Measurements from ENCODE around the gene LCMT1.
"Not testable (repeated sequence)": the region's sequence is repeated elsewhere in the genome, so short reads cannot be mapped to it uniquely, and the experiment has no call there.

Gene LCMT1

GRCh38 chr16:25111403-25112166 lies at the start of gene LCMT1:
Gene LCMT1, plus strand, starts transcription at chr16:25111742. Its CDS starts 142 bp downstream, at chr16:25111884.
- peak; percentile 93 for DNase-seq

- DNase-seq = no peak
Observed at GRCh38 chr16:25063102-25063501, 48.4 kb upstream of the LCMT1 start.

GRCh38 chr16:25063865-25064264 lies 47.7 kb upstream of the LCMT1 start:
- no peak for DNase-seq

- not testable (repeated sequence) for DNase-seq
Observed at GRCh38 chr16:25064281-25064680, 47.3 kb upstream of the LCMT1 start.

- DNase-seq = no peak
Observed at GRCh38 chr16:25064937-25065336, 46.6 kb upstream of the LCMT1 start.

GRCh38 chr16:25065899-25066298 lies 45.6 kb upstream of the LCMT1 start:
- DNase-seq = no peak

GRCh38 chr16:25066426-25066746 lies 45.2 kb upstream of the LCMT1 start:
- no peak for DNase-seq

- DNase-seq = peak; percentile 20
Observed at GRCh38 chr16:25066747-25067631, 44.6 kb upstream of the LCMT1 start.

GRCh38 chr16:25073854-25074253 lies 37.7 kb upstream of the LCMT1 start:
- no peak for DNase-seq

GRCh38 chr16:25078386-25078978 lies 33.1 kb upstream of the LCMT1 start:
- no peak for DNase-seq

GRCh38 chr16:25079637-25080378 lies 31.7 kb upstream of the LCMT1 start:
- no peak for DNase-seq

- DNase-seq = no peak
Observed at GRCh38 chr16:25080420-25081131, 31.0 kb upstream of the LCMT1 start.

GRCh38 chr16:25081702-25082101 lies 29.8 kb upstream of the LCMT1 start:
- no peak for DNase-seq

GRCh38 chr16:25083065-25083464 lies 28.5 kb upstream of the LCMT1 start:
- no peak for DNase-seq

- no peak for DNase-seq
Observed at GRCh38 chr16:25083701-25084100, 27.8 kb upstream of the LCMT1 start.

- DNase-seq = no peak
Observed at GRCh38 chr16:25084797-25085196, 26.7 kb upstream of the LCMT1 start.

- DNase-seq = no peak
Observed at GRCh38 chr16:25087761-25088160, 23.8 kb upstream of the LCMT1 start.

GRCh38 chr16:25089351-25089750 lies 22.2 kb upstream of the LCMT1 start:
- DNase-seq = no peak

GRCh38 chr16:25092441-25092840 lies 19.1 kb upstream of the LCMT1 start:
- DNase-seq = no peak

GRCh38 chr16:25093208-25094061 lies 18.1 kb upstream of the LCMT1 start:
- no peak for DNase-seq

GRCh38 chr16:25094596-25094995 lies 16.9 kb upstream of the LCMT1 start:
- DNase-seq = no peak
